DOHH2 (cell line): ENCODE data around the gene SVBP.

Source experiments
- H3F3A ChIP-seq: fragments of 200-600 bp; sonication (generic), shearing (Covaris generic); 2 replicates; pipeline ENCODE4 v1.6.0; 2016; ENCODE audit warnings: antibody characterized with exemption, mild to moderate bottlenecking; ENCODE audit not compliant: control insufficient read depth, insufficient read depth
- H3K27ac ChIP-seq: fragments of 200-600 bp; sonication (generic); 2 replicates; pipeline ENCODE4 v1.5.1; 2014; ENCODE audit warnings: low read depth, mild to moderate bottlenecking, low read length, moderate library complexity
- H3K27me3 ChIP-seq: fragments of 200-600 bp; sonication (generic); 2 replicates; pipeline ENCODE4 v1.6.1; 2014; ENCODE audit warnings: mild to moderate bottlenecking, low read length, mixed read lengths; ENCODE audit not compliant: control insufficient read depth
- H3K36me3 ChIP-seq: fragments of 200-600 bp; sonication (generic); 2 replicates; pipeline ENCODE4 v1.6.1; 2014; ENCODE audit warnings: mild to moderate bottlenecking, low read length, moderate library complexity, mixed read lengths; ENCODE audit not compliant: control insufficient read depth
- H3K4me1 ChIP-seq: fragments of 200-600 bp; sonication (generic); 2 replicates; pipeline ENCODE4 v1.6.1; 2014; ENCODE audit warnings: mild to moderate bottlenecking, low read length, mixed read lengths; ENCODE audit not compliant: control insufficient read depth
- H3K4me2 ChIP-seq: fragments of 200-600 bp; sonication (generic); 2 replicates; pipeline ENCODE4 v1.6.0; 2014; ENCODE audit warnings: mild to moderate bottlenecking, low read length, moderate library complexity
- H3K4me3 ChIP-seq: fragments of 200-600 bp; sonication (generic); 2 replicates; pipeline ENCODE4 v1.5.1; 2014; ENCODE audit warnings: mild to moderate bottlenecking, low read length, mixed read lengths
- H3K79me2 ChIP-seq: fragments of 200-600 bp; sonication (generic); 2 replicates; pipeline ENCODE4 v1.6.1; 2014; ENCODE audit warnings: mild to moderate bottlenecking, low read length, mixed read lengths; ENCODE audit not compliant: control insufficient read depth
- H3K9me2 ChIP-seq: fragments of 200-600 bp; sonication (generic); replicated peaks from 2 replicates; pipeline ENCODE4 v1.6.1; 2014; ENCODE audit warnings: mild to moderate bottlenecking, low read length, mixed read lengths; ENCODE audit not compliant: control insufficient read depth
- H3K9me3 ChIP-seq: fragments of 200-600 bp; sonication (generic); 2 replicates; pipeline ENCODE4 v1.6.1; 2014; ENCODE audit warnings: antibody characterized with exemption, low read length, mixed read lengths; ENCODE audit not compliant: control insufficient read depth, insufficient read depth
- H4K20me1 ChIP-seq: fragments of 200-600 bp; sonication (generic); 2 replicates; pipeline ENCODE4 v1.6.0; 2014; ENCODE audit warnings: low read depth, mild to moderate bottlenecking, antibody characterized with exemption, low read length, moderate library complexity; ENCODE audit not compliant: control insufficient read depth, insufficient read depth
- EZH2phosphoT487 ChIP-seq: fragments of 200-600 bp; sonication (generic); IDR thresholded peaks from 2 replicates; pipeline ENCODE4 v1.6.1; 2017; ENCODE audit warnings: borderline replicate concordance, mild to moderate bottlenecking, antibody characterized with exemption, low read length, moderate library complexity, mixed read lengths
- TF ChIP-seq, protein P1 (sequence below): fragments of 200-600 bp; sonication (generic); IDR thresholded peaks from one replicate; pipeline ENCODE4 v1.5.1; 2014; ENCODE audit warnings: antibody characterized with exemption, mild to moderate bottlenecking, low read depth, low read length; ENCODE audit not compliant: poor library complexity, severe bottlenecking

The SVBP gene

GRCh38 chr1:42834803-42835202 lies 17.6 kb upstream of the SVBP start:
- H3K9me2 ChIP-seq, result no peaks in the 10 kb centered on the region
- no peaks in the 10 kb centered on the region for H3K9me3 ChIP-seq
- TF ChIP-seq EZH2phosphoT487, result no peak

DNA sequence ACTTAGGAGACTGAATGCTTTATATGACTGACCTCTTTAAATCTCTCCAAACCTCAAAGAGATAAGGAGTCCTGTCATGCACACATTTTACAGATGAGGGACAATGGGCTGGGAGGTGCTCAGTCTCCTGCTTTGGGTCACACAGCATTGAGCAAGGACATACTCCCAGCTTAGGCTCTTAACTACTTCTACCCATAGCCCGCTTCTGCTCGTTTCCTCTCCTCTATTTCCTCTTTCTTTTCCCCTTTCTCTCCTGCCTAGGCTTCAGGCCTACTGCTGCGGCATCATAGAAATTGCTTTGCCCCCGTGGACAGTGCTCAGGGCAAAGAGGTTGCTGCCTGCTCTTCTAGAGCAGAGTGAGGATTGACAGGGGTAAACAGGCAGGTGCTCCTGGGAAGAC lies 16.8 kb upstream of the SVBP start:
- Histone ChIP-seq H3K4me3 (no peak overlapping the region), H3K27ac (no peak overlapping the region), H3K36me3 (no peaks in the 10 kb centered on the region), H3K79me2 (no peaks in the 10 kb centered on the region), H3K4me1 (peaks cover 6% of the 10 kb centered on the region), H3K4me2 (no peak overlapping the region), H3K9me3 (no peaks in the 10 kb centered on the region), H4K20me1 (no peaks in the 10 kb centered on the region), H3K27me3 (no peaks in the 10 kb centered on the region), H3F3A (no peaks in the 10 kb centered on the region), H3K9me2 (no peaks in the 10 kb centered on the region)
- no peak for TF ChIP-seq EZH2phosphoT487
- TF ChIP-seq, protein P1, sequence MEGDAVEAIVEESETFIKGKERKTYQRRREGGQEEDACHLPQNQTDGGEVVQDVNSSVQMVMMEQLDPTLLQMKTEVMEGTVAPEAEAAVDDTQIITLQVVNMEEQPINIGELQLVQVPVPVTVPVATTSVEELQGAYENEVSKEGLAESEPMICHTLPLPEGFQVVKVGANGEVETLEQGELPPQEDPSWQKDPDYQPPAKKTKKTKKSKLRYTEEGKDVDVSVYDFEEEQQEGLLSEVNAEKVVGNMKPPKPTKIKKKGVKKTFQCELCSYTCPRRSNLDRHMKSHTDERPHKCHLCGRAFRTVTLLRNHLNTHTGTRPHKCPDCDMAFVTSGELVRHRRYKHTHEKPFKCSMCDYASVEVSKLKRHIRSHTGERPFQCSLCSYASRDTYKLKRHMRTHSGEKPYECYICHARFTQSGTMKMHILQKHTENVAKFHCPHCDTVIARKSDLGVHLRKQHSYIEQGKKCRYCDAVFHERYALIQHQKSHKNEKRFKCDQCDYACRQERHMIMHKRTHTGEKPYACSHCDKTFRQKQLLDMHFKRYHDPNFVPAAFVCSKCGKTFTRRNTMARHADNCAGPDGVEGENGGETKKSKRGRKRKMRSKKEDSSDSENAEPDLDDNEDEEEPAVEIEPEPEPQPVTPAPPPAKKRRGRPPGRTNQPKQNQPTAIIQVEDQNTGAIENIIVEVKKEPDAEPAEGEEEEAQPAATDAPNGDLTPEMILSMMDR, result no peak

More at GRCh38 chr1:42834803-42835202, 17.6 kb upstream of the SVBP start:
- Histone ChIP-seq H3K36me3 (no peaks in the 10 kb centered on the region), H3K27me3 (no peaks in the 10 kb centered on the region), H3K4me2 (no peak overlapping the region), H3K27ac (no peak overlapping the region), H3K4me1 (peaks cover 6% of the 10 kb centered on the region), H3F3A (no peaks in the 10 kb centered on the region), H4K20me1 (no peaks in the 10 kb centered on the region), H3K79me2 (no peaks in the 10 kb centered on the region), H3K4me3 (no peak overlapping the region)

DNA sequence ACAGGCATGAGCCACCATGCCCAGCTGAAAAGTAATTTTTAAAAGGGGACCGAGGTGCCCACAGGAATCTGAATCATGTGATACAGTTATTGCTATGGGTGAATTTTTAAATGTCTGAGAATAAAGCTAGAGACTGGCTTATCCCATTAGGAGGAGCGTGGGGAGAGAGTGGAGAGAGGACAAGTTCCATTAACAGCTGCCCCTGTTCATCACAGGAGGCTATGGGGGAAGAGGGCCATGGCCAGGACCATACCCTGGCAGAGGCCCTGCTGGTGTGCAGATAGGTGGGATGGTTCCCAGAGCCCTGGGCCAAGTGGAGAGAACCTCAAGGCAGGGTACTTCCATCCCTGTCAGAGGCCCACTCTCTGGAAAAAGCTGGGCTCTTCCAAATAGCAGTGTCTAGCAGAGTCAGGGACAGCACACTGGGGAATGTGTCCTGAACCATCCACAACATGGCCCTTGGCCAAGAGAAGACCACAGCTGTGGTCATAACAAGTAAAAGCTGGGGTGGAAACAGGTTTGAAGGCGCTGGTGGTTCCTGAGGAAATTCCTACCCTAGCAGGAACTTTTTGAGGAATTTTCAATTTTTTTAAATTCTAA lies 15.5 kb upstream of the SVBP start:
- TF ChIP-seq EZH2phosphoT487, result no peak
- TF ChIP-seq, protein P1, result no peak
- no peaks in the 10 kb centered on the region for H3K9me3 ChIP-seq
- H3K27ac ChIP-seq, result no peak overlapping the region
- no peaks in the 10 kb centered on the region for H3K36me3 ChIP-seq
- H3K4me1 ChIP-seq, result peaks cover 6% of the 10 kb centered on the region
- no peaks in the 10 kb centered on the region for H3K79me2 ChIP-seq
- H3K9me2 ChIP-seq, result no peaks in the 10 kb centered on the region
- H4K20me1 ChIP-seq, result no peaks in the 10 kb centered on the region
- H3K4me2 ChIP-seq, result no peak overlapping the region
- H3F3A ChIP-seq, result no peaks in the 10 kb centered on the region
- H3K4me3 ChIP-seq, result no peak overlapping the region
- H3K27me3 ChIP-seq, result no peaks in the 10 kb centered on the region

DNA sequence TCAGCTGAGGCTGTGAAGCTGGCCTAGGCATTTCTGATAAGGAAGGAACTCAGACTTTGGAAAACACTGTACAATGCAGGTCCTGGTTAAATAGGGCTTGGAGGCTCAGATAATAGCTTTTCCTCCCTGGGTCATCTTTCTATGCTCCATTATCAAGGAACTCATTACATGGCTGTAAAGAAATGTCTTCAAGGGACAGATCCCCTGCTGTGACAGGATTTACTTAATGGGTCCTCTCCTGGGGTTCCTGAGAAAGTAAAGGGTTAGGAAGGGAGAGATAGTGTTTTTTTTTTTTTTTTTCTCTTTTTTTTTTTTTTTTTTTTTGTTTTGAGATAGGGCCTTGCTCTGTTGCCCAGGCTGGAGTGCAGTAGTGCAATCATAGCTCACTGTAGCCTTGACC lies 14.1 kb upstream of the SVBP start:
- no peaks in the 10 kb centered on the region for H3K79me2 ChIP-seq
- peaks cover 6% of the 10 kb centered on the region for H3K4me1 ChIP-seq
- no peak overlapping the region for H3K27ac ChIP-seq

More for the DNA sequence above, 14.1 kb upstream of the SVBP start:
- H3K36me3 ChIP-seq, result no peaks in the 10 kb centered on the region
- no peak for TF ChIP-seq EZH2phosphoT487
- TF ChIP-seq, protein P1, result no peak
- no peaks in the 10 kb centered on the region for H3K9me2 ChIP-seq
- H3K27me3 ChIP-seq, result no peaks in the 10 kb centered on the region
- H3K9me3 ChIP-seq, result no peaks in the 10 kb centered on the region
- no peaks in the 10 kb centered on the region for H3F3A ChIP-seq
- H3K4me2 ChIP-seq, result no peak overlapping the region
- no peak overlapping the region for H3K4me3 ChIP-seq
- no peaks in the 10 kb centered on the region for H4K20me1 ChIP-seq
